Mucosa of descending colon (tissue), 3 donors: Measurements from ENCODE around the gene DAND5. TPM values are rescaled to one million over a fixed set of nuclear protein-coding genes. Genes with fewer than 3 reads are reported as not detected.
A peak's percentile ranks its signal among the peaks of the same experiment; 100 is the strongest.

Experiments used
- ATAC-seq: fragments of 200-7000 bp; cut with Tn5 transposase; one replicate; pipeline ENCODE4 v1.9.1; 2020; ENCODE audit warnings: mild to moderate bottlenecking, moderate library complexity
- DNase-seq, 3 donors: peaks; one replicate each; pipeline ENCODE4 v3.0.0-alpha.2; 2020
- H3K36me3 ChIP-seq: fragments of 200-600 bp; one replicate; pipeline ENCODE4 v1.8.0; 2021; ENCODE audit warnings: low read depth, mild to moderate bottlenecking
- H3K4me1 ChIP-seq: fragments of 200-600 bp; one replicate; pipeline ENCODE4 v1.8.0; 2021; ENCODE audit warnings: low read depth, mild to moderate bottlenecking
- H3K4me3 ChIP-seq: fragments of 200-600 bp; one replicate; pipeline ENCODE4 v1.8.0; 2021; ENCODE audit warnings: mild to moderate bottlenecking
- H3K9me3 ChIP-seq: fragments of 200-600 bp; one replicate; pipeline ENCODE4 v1.8.0; 2021; ENCODE audit warnings: mild to moderate bottlenecking
- intact Hi-C, 2 donors: fragments of 100-400 bp; cut with DNase I in 1 of 2; cut with micrococcal nuclease in 1 of 2; formaldehyde crosslinking; loops; one replicate each; pipeline versions ENCODE4 v1.11.0 to v1.11.1; 2022; cut with DNase I, micrococcal nuclease
- total RNA-seq, 3 donors: library from RNA; stranded (reverse); fragmentation: NEBNext Ultra II Directional in 2 of 3; extraction: Animal tissue kit (Norgen Biotek cat#: 25700) in 2 of 3; gene quantifications; one replicate each; pipeline versions ENCODE4 v1.2.1 to v1.2.4, GENCODE V29; 2021 to 2023
- TF ChIP-seq, protein P1 (sequence below): fragments of 200-600 bp; IDR thresholded peaks from one replicate; pipeline ENCODE4 v1.8.0; 2022; ENCODE audit warnings: antibody characterized with exemption, mild to moderate bottlenecking
- donor health status: DM: no; HTN: no; CAD: no; lungs with moderate emphysema.
- donor health status: DM: no; HTN: no; CAD: no.
- donor health status: DM: no; HTN: yes; CAD: no.

DAND5 gene
- total RNA-seq, 3 donors from 2014 or later, result 0.34 to 1.1 TPM; not detected in 1

DNA sequence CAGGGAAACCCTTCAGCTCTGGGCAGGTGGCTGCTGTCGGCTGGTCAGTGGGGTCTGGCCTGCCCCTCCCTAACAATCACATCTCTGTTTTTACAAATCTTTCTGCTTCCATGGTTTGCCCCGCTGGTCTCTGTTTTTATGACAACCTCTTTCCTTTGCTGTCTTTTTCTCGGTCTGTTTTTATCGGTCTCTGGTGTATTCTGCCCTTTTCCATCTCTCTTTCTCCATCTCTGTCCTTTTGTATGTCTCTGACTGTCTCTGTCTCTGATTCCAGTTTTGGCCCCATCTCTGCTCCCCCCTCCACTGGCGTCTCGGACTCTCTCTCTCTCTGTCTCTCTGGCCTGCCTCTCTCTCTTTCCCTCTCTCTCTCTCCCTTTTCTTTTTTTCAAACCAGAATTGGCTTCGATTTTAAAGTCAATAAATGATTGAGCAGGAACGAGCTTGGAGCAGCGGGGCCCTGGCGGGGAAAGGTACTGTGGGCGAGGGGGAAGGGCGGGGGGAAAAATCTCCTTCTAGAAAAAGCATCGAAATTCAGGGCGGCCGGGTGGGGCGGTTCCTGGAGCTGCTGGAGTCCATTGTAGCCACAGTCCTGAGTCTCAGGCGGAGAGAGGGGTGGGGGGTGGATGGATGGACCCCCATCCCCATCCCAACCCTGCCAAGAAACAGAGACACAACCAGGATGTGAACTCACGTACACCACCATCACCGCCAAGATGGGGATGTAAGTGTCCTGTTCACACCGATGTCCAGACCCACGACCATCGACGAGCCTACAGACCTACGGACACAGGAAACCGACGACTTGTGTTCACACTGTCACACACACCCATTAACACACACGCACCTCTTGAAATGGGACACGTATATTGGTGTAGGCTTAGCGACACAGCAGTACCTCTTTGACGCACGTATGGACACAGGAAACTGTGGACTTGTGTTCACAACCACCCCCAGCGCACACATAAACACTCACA is 28.9 kb downstream of the DAND5 start:
- no peak for ATAC-seq
- intact Hi-C loops, result no loop called here

DNA sequence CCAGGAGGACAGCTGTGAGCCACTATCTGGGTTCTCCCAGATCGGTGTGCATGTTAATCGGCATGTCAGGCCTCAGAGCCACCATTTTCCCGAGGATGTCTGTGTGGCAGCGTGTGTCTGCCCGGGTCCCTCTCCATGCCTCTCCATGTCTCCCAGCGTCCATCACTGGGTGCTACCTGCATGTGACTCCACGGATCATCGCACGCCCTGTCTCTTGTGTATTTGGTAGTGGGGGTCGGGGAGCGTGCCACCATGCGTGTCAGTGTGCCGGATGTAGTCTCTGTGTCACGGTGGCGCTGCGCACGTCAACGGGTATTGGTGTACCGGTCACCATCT is 31.8 kb downstream of the DAND5 start:
- TF ChIP-seq, protein P1, sequence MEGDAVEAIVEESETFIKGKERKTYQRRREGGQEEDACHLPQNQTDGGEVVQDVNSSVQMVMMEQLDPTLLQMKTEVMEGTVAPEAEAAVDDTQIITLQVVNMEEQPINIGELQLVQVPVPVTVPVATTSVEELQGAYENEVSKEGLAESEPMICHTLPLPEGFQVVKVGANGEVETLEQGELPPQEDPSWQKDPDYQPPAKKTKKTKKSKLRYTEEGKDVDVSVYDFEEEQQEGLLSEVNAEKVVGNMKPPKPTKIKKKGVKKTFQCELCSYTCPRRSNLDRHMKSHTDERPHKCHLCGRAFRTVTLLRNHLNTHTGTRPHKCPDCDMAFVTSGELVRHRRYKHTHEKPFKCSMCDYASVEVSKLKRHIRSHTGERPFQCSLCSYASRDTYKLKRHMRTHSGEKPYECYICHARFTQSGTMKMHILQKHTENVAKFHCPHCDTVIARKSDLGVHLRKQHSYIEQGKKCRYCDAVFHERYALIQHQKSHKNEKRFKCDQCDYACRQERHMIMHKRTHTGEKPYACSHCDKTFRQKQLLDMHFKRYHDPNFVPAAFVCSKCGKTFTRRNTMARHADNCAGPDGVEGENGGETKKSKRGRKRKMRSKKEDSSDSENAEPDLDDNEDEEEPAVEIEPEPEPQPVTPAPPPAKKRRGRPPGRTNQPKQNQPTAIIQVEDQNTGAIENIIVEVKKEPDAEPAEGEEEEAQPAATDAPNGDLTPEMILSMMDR, result no peak
- DNase-seq (peak in 1 of 3 donors; percentile 39), ATAC-seq (no peak)
- no peak overlapping the region for H3K4me3 ChIP-seq
- intact Hi-C loops, result no loop called here
- no peaks in the 10 kb centered on the region for H3K9me3 ChIP-seq
- H3K36me3 ChIP-seq, result no peaks in the 10 kb centered on the region
- peaks cover 6% of the 10 kb centered on the region for H3K4me1 ChIP-seq

More for the DNA sequence above, 28.9 kb downstream of the DAND5 start:
- DNase-seq, result no peak
- H3K9me3 ChIP-seq, result no peaks in the 10 kb centered on the region
- H3K36me3 ChIP-seq, result no peaks in the 10 kb centered on the region
- TF ChIP-seq, protein P1, result no peak
- H3K4me3 ChIP-seq, result no peak overlapping the region
- no peaks in the 10 kb centered on the region for H3K4me1 ChIP-seq

DNA sequence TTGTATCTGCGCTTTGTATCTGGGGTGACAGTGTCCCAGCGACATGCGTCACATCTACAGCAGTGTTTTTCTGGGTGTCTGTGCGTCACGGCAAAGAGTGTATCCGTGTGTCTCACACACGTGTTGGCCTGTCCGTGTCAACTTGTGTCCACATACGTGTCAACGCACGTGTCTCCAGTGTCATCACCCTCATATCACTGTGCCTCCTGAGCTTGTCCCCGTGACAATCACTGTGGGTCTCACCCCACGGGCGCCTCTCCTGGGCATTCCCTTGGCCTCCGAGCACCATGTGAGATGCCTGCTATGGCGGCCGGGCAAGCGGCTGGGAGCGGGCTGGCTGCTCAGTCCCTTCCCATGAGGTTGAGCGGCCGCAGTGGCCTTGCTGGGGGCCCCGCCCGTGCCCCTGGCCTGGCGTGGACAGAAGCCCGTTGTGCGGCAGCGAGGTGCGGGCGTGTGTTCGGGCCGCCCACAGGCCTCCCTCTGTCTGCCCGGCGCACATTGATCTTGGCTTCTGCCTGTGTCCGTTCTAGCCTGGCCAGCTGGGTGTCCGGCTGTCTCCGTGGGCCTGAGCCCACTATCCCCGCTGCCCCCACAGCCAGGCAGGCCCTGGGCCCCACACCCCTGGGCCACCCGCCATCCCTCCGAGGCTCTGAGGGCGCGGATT is 32.3 kb downstream of the DAND5 start:
- Histone ChIP-seq H3K36me3 (no peaks in the 10 kb centered on the region), H3K4me3 (no peak overlapping the region), H3K9me3 (no peaks in the 10 kb centered on the region), H3K4me1 (peaks cover 7% of the 10 kb centered on the region)
- intact Hi-C loops, result no loop called here
- DNase-seq, result peak in 2 of 3 donors; percentile 36 to 49
- TF ChIP-seq, protein P1, result no peak
- no peak for ATAC-seq

DNA sequence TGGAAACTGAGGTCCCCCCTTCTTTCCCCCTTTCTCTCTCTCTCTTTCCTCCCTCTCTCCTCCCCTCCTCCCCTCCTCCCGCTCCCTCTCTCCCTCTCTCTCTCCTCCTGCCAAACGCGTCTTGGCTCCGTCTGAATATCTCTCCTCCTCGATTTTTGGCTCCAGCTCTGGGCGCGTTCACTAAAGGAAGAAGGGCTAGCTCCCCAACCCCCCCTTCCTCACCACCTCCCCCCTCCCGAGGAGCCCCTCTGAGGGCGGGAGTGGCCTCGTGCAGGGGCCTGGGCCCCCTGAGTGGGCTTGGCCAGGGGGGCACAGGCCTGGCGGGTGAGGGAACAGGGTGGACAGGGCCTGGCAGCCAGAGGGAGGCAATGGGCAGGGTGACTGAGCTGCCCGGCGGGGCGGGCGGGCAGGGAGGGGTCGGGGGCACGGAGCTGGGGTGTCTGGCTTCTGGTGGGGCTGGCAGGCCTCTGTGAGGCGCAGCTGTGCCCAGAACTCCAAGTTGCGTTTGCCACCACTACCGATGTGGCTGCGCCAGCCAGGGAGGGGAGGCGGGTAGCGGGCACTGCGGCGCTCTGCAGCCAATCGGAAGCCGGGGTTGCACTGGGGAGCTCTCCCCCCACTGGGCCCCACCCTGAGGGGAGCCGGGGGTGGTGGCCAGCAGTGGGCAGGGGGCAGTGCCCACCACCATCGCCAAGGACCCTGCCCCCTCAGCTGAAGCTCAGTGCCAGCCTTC is 33.0 kb downstream of the DAND5 start:
- peak; percentile 18 for ATAC-seq
- no peaks in the 10 kb centered on the region for H3K9me3 ChIP-seq
- no peaks in the 10 kb centered on the region for H3K36me3 ChIP-seq
- intact Hi-C loops, result no loop called here
- TF ChIP-seq, protein P1, result no peak
- DNase-seq, result peak in 2 of 3 donors; percentile 43 to 59
- no peak overlapping the region for H3K4me3 ChIP-seq
- H3K4me1 ChIP-seq, result peaks cover 9% of the 10 kb centered on the region

DNA sequence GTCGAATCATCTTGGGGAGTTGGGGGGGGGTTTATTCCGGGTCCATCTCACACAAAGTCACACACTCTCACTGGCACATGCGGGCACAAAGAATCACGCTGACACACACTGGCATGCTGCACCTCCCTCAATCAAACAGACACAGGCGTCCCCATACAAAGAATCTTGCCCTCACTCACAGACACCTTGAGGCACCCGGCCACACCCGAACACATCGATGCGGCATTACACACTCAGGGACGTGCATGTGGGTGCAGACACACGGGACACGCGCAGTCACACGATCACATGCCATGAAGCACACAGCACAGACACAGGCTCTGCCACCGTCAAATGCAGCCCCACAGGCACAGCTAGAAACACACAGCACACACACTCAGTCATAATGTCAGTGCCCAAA is 33.7 kb downstream of the DAND5 start:
- no peak overlapping the region for H3K4me3 ChIP-seq
- ATAC-seq, result no peak
- peak in 1 of 3 donors; percentile 34 for DNase-seq
- H3K4me1 ChIP-seq, result peaks cover 17% of the 10 kb centered on the region
- H3K36me3 ChIP-seq, result no peaks in the 10 kb centered on the region
- H3K9me3 ChIP-seq, result no peaks in the 10 kb centered on the region
- TF ChIP-seq, protein P1, result no peak
- intact Hi-C loops, result no loop called here
